WERI-Rb-1 (cell line): Measurements from ENCODE around the gene KIF5C.
"Not testable (repeated sequence)": the region's sequence is repeated elsewhere in the genome, so short reads cannot be mapped to it uniquely, and the experiment has no call there.

ENCODE experiments used
- DNase-seq: peaks from one replicate; pipeline ENCODE4 v3.0.0-alpha.2; 2020
- H3K27ac ChIP-seq: fragments of 250-450 bp; sonication (Bioruptor Pico); 2 replicates; pipeline ENCODE4 v1.5.1; 2020; ENCODE audit warnings: mild to moderate bottlenecking, moderate library complexity
- H3K27me3 ChIP-seq: fragments of 250-450 bp; sonication (Bioruptor Pico); 2 replicates; pipeline ENCODE4 v1.5.1; 2021; ENCODE audit warnings: mild to moderate bottlenecking, low read depth, moderate library complexity; ENCODE audit not compliant: insufficient read depth, severe bottlenecking
- H3K36me3 ChIP-seq: fragments of 250-450 bp; sonication (Bioruptor Pico); 2 replicates; pipeline ENCODE4 v1.5.1; 2020; ENCODE audit warnings: mild to moderate bottlenecking, moderate library complexity
- H3K4me3 ChIP-seq: 2 replicates; pipeline ENCODE4 v1.5.1; 2011; ENCODE audit warnings: low read depth, mild to moderate bottlenecking, control low read depth, low read length
- H3K9me3 ChIP-seq: fragments of 250-450 bp; sonication (Bioruptor Pico); 2 replicates; pipeline ENCODE4 v1.5.1; 2021; ENCODE audit warnings: mild to moderate bottlenecking, moderate library complexity; ENCODE audit not compliant: severe bottlenecking
- TF ChIP-seq, protein P1 (sequence below): IDR thresholded peaks from 2 replicates; pipeline ENCODE4 v1.5.1; 2011; ENCODE audit warnings: low read depth, mild to moderate bottlenecking, control low read depth, inconsistent platforms, low read length

Gene KIF5C

DNA sequence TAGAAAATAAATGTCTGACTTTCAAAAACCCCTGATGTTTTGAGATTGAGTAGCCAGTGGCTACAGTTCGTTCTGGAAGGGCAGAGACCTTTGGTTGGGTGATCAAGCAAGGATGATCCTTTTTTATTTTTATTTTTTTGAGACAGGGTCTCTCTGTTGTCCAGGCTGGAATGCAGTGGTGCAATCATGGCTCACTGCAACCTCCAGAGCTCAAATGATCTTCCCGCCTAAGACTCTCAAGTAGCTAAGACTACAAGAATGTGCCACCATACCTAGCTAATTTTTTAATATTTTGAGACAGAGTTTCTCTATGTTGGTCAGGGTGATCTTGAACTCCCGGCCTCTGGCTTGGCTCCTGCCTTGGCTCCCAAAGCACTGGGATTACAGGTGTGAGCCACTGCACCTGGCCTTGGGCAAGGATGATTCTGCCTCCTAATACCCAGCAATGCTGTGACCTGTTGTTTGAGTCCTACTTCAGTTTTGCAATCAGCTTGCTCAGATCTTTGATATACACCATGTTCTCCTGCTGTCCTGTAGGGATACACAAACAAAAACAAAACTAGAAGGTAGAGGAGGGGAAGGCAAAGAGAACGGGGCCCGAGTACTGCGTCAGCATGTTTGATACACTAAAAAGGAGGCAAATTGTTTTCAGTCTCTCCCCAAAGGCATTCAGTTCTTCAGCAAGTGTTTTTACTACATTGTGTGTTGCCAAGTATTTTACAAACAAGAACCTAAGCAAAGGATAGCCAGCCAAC, 104.3 kb downstream of the KIF5C start:
- DNase-seq = no peak
- H3K27ac ChIP-seq = no peak overlapping the region
- TF ChIP-seq, protein P1, sequence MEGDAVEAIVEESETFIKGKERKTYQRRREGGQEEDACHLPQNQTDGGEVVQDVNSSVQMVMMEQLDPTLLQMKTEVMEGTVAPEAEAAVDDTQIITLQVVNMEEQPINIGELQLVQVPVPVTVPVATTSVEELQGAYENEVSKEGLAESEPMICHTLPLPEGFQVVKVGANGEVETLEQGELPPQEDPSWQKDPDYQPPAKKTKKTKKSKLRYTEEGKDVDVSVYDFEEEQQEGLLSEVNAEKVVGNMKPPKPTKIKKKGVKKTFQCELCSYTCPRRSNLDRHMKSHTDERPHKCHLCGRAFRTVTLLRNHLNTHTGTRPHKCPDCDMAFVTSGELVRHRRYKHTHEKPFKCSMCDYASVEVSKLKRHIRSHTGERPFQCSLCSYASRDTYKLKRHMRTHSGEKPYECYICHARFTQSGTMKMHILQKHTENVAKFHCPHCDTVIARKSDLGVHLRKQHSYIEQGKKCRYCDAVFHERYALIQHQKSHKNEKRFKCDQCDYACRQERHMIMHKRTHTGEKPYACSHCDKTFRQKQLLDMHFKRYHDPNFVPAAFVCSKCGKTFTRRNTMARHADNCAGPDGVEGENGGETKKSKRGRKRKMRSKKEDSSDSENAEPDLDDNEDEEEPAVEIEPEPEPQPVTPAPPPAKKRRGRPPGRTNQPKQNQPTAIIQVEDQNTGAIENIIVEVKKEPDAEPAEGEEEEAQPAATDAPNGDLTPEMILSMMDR = no peak
- peaks cover 2% of the 10 kb centered on the region for H3K27me3 ChIP-seq
- H3K9me3 ChIP-seq = no peaks in the 10 kb centered on the region
- H3K36me3 ChIP-seq = no peaks in the 10 kb centered on the region
- no peak overlapping the region for H3K4me3 ChIP-seq

DNA sequence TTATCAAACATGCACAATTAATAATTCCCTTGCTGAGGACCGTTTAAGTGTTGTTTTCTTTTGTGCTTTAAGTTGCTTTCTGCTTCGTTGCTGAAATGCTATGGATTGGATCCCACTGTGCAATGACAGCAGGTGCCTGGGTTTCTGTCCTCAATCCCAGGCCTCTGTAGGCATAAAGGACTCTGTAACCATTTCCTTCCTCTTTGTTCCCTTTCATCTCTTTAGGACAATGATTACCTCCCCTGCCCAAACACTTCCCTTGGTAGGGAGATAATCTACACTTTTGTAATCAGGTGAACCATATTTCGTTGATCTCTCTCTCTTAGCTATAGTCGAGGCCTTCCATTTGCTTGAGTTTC, 104.9 kb downstream of the KIF5C start:
- TF ChIP-seq, protein P1 = no peak
- Histone ChIP-seq H3K4me3 (no peak overlapping the region), H3K36me3 (no peaks in the 10 kb centered on the region), H3K9me3 (no peaks in the 10 kb centered on the region), H3K27me3 (peaks cover 2% of the 10 kb centered on the region), H3K27ac (no peak overlapping the region)
- no peak for DNase-seq

DNA sequence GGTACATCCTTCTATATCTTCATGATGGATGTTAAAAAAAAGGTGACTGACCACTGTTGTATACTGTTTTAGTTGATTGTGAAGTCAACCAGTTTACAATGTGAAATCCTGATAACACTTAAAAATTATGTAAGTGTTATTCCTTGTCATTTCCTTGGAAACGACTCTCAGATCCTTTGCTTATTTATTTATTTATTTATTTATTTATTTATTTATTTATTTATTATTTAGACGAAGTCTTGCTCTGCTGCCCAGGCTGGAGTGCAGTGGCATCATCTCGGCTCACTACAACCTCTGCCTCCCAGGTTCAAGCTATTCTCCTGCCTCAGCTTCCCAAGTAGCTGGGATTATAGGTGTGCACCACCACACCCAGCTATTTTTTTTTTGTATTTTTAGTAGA, 105.5 kb downstream of the KIF5C start:
- not testable (repeated sequence) for H3K27me3 ChIP-seq, H3K4me3 ChIP-seq, H3K27ac ChIP-seq, H3K9me3 ChIP-seq, H3K36me3 ChIP-seq, DNase-seq

DNA sequence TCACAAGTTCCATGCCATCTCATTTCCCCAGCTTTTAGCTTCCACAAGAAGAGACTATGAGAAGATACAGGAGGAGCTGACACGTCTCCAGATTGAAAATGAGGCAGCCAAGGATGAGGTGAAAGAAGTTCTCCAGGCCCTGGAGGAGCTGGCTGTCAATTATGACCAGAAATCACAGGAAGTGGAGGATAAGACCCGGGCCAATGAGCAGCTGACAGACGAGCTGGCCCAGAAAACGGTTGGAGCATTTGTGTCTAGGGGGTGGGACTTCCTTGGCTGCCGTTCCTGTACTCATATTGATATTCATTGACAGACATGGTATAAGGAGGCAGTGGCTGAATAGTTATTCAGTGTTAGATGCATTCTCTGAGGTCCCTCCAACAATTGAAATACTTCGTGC, 106.3 kb downstream of the KIF5C start:
- Histone ChIP-seq H3K36me3 (no peaks in the 10 kb centered on the region), H3K27me3 (peaks cover 2% of the 10 kb centered on the region), H3K9me3 (no peaks in the 10 kb centered on the region), H3K27ac (no peak overlapping the region), H3K4me3 (no peak overlapping the region)
- DNase-seq = no peak
- TF ChIP-seq, protein P1 = no peak

GRCh38 chr2:148981781-148982180, 106.8 kb downstream of the KIF5C start:
- no peaks in the 10 kb centered on the region for H3K9me3 ChIP-seq
- TF ChIP-seq, protein P1 = no peak
- H3K36me3 ChIP-seq = no peaks in the 10 kb centered on the region
- H3K4me3 ChIP-seq = no peak overlapping the region
- DNase-seq = no peak
- H3K27me3 ChIP-seq = peaks cover 2% of the 10 kb centered on the region
- no peak overlapping the region for H3K27ac ChIP-seq

GRCh38 chr2:148982282-148982681, 107.3 kb downstream of the KIF5C start:
- TF ChIP-seq, protein P1 = no peak
- Histone ChIP-seq H3K36me3 (no peaks in the 10 kb centered on the region), H3K27ac (no peak overlapping the region), H3K4me3 (no peak overlapping the region), H3K9me3 (no peaks in the 10 kb centered on the region), H3K27me3 (peaks cover 2% of the 10 kb centered on the region)
- no peak for DNase-seq
